GM12878 (cell line): Measurements from ENCODE around the gene PRUNE2. TPM values are rescaled to one million over a fixed set of nuclear protein-coding genes. Genes with fewer than 3 reads are reported as not detected.

ENCODE experiments used
- ATAC-seq: fragments of 200-7000 bp; cut with Tn5 transposase; 3 replicates; pipeline ENCODE4 v1.9.1; 2020; ENCODE audit warnings: mild to moderate bottlenecking, moderate library complexity
- BruUV-seq: library from RNA; stranded (reverse); fragments of 400-500 nt; replicated peaks from 2 replicates; lab custom pipeline; 2021; lab: Mats Ljungman, UMichigan
- CTCF ChIA-PET: fragments of 300-600 bp; sonication (Branson Sonifier 250); formaldehyde crosslinking; extraction: SDS; loops from one replicate; lab custom pipeline; 2021; ENCODE audit warnings: inconsistent platforms; lab: Yijun Ruan, JAX
- POLR2A ChIA-PET: fragments of 350-600 bp; formaldehyde crosslinking; extraction: SDS; loops from one replicate; lab custom pipeline; 2021; ENCODE audit warnings: inconsistent platforms; lab: Charles Lee
- RAD21 ChIA-PET: fragments of 300-600 bp; sonication (Branson Sonifier 250); formaldehyde crosslinking; loops from one replicate; lab custom pipeline; 2023; ENCODE audit warnings: antibody characterized with exemption; ENCODE audit not compliant: unreplicated experiment; lab: Charles Lee
- SMC1A ChIA-PET: fragments of 300-600 bp; sonication (Branson Sonifier 250); formaldehyde crosslinking; loops from one replicate; lab custom pipeline; 2023; ENCODE audit not compliant: unreplicated experiment, uncharacterized antibody; lab: Charles Lee
- DNase-seq: peaks from one replicate; pipeline ENCODE4 v3.0.0-alpha.2; 2011; ENCODE audit warnings: low read depth, low spot score
- FAIRE-seq: peaks from 3 replicates; lab custom pipeline; 2011; peaks lifted over from hg19 to GRCh38; lab: Jason Lieb, UNC
- H2AFZ ChIP-seq: 2 replicates; pipeline ENCODE4 v1.6.0; 2011; ENCODE audit warnings: low read depth, low read length, control low read depth; ENCODE audit not compliant: control insufficient read depth
- H3K27ac ChIP-seq: 2 replicates; pipeline ENCODE4 v1.5.1; 2011; ENCODE audit warnings: control low read depth; ENCODE audit not compliant: control insufficient read depth, insufficient read depth
- H3K27me3 ChIP-seq, 2 experiments: replicated peaks in 1 of 2; 2 replicates each; pipeline versions ENCODE4 v1.6.0 to v1.6.1; 2011; ENCODE audit warnings: low read length in 1 of 2; ENCODE audit not compliant: control insufficient read depth in 2 of 2, insufficient read depth in 2 of 2
- H3K36me3 ChIP-seq, 2 experiments: 2 replicates each; pipeline ENCODE4 v1.5.1; 2011; ENCODE audit warnings: low read length in 1 of 2; ENCODE audit not compliant: control insufficient read depth in 2 of 2, insufficient read depth in 2 of 2
- H3K4me1 ChIP-seq: 2 replicates; pipeline ENCODE4 v1.6.1; 2011; ENCODE audit warnings: mild to moderate bottlenecking, low read length, moderate library complexity, mixed read lengths; ENCODE audit not compliant: control insufficient read depth, insufficient read depth
- H3K4me2 ChIP-seq: 2 replicates; pipeline ENCODE4 v1.6.0; 2011; ENCODE audit warnings: control low read depth; ENCODE audit not compliant: control insufficient read depth, insufficient read depth
- H3K4me3 ChIP-seq: fragments of 200-600 bp; sonication (generic); 2 replicates; pipeline ENCODE4 v1.5.1; 2016
- H3K79me2 ChIP-seq: 2 replicates; pipeline ENCODE4 v1.6.0; 2011; ENCODE audit warnings: low read length; ENCODE audit not compliant: control insufficient read depth, insufficient read depth
- H3K9ac ChIP-seq: 2 replicates; pipeline ENCODE4 v1.8.0; 2011; ENCODE audit warnings: low read length, control low read depth, mixed read lengths; ENCODE audit not compliant: control insufficient read depth, insufficient read depth
- H3K9me3 ChIP-seq: replicated peaks from 3 replicates; pipeline ENCODE4 v1.5.1; 2011; ENCODE audit warnings: mild to moderate bottlenecking, low read length; ENCODE audit not compliant: control insufficient read depth, insufficient read depth
- H4K20me1 ChIP-seq: 2 replicates; pipeline ENCODE4 v1.6.0; 2011; ENCODE audit not compliant: control insufficient read depth, insufficient read depth
- BACH1 ChIP-seq: fragments of 450-650 bp; IDR thresholded peaks from 2 replicates; pipeline ENCODE4 v1.6.1; 2017; ENCODE audit warnings: mild to moderate bottlenecking, borderline replicate concordance
- BHLHE40 ChIP-seq, 2 experiments: fragments of 450-650 bp in 1 of 2; IDR thresholded peaks; 2 replicates each; pipeline ENCODE4 v1.6.1; 2011 to 2017; ENCODE audit warnings: low read depth in 2 of 2, borderline replicate concordance in 1 of 2, improper control_type of control experiment in 1 of 2, low read length in 1 of 2, mild to moderate bottlenecking in 1 of 2
- CHD2 ChIP-seq: IDR thresholded peaks from 2 replicates; pipeline ENCODE4 v1.6.1; 2011; ENCODE audit warnings: low read depth, low read length, improper control_type of control experiment, borderline replicate concordance
- CREB1 ChIP-seq: IDR thresholded peaks from 2 replicates; pipeline ENCODE4 v1.6.1; 2012; ENCODE audit warnings: low read depth, mild to moderate bottlenecking, inconsistent platforms
- MEF2B ChIP-seq: fragments of 450-650 bp; IDR thresholded peaks from 2 replicates; pipeline ENCODE4 v1.6.1; 2018; ENCODE audit warnings: mild to moderate bottlenecking, moderate library complexity; ENCODE audit not compliant: partially characterized antibody, poor library complexity, severe bottlenecking
- NBN ChIP-seq: fragments of 450-650 bp; IDR thresholded peaks from 2 replicates; pipeline ENCODE4 v1.6.1; 2016
- PAX5 ChIP-seq: IDR thresholded peaks from 2 replicates; pipeline ENCODE4 v1.6.1; 2011; ENCODE audit warnings: low read depth, low read length, borderline replicate concordance
- POLR2AphosphoS5 ChIP-seq: IDR thresholded peaks from 2 replicates; pipeline ENCODE4 v1.6.1; 2011; ENCODE audit warnings: mild to moderate bottlenecking, low read length, inconsistent platforms
- RAD51 ChIP-seq: fragments of 450-650 bp; IDR thresholded peaks from 2 replicates; pipeline ENCODE4 v1.6.1; 2016; ENCODE audit warnings: moderate library complexity, mild to moderate bottlenecking, inconsistent platforms
- SIN3A ChIP-seq: IDR thresholded peaks from 2 replicates; pipeline ENCODE4 v1.6.1; 2012; ENCODE audit warnings: low read depth, low read length, improper control_type of control experiment
- SP1 ChIP-seq: IDR thresholded peaks from one replicate; pipeline ENCODE4 v1.6.1; 2011; ENCODE audit warnings: low read depth, low read length
- SPI1 ChIP-seq: IDR thresholded peaks from 2 replicates; pipeline ENCODE4 v1.6.1; 2011; ENCODE audit warnings: low read depth, mild to moderate bottlenecking, low read length, moderate library complexity, borderline replicate concordance; ENCODE audit not compliant: insufficient read depth
- SREBF1 ChIP-seq: IDR thresholded peaks from 2 replicates; pipeline ENCODE4 v1.6.1; 2012; ENCODE audit warnings: mild to moderate bottlenecking, low read length
- ZNF274 ChIP-seq: IDR thresholded peaks from one replicate; pipeline ENCODE4 v1.8.0; 2011; ENCODE audit not compliant: insufficient read length, insufficient read depth
- WGBS: methylation state at CpG from one replicate; pipeline ENCODE4 v1.1.6; 2016; ENCODE audit warnings: low lambda C conversion rate; ENCODE audit not compliant: insufficient replicate concordance, insufficient coverage; ENCODE audit errors: missing lambda C conversion rate; 5-methylcytosine and 5-hydroxymethylcytosine counted together
- in situ Hi-C: fragments of 300-500 bp; cut with MboI; formaldehyde crosslinking; loops from 9 replicates; pipeline ENCODE4 v1.14.3; 2018; ENCODE audit warnings: mixed read lengths
- intact Hi-C: fragments of 100-400 bp; cut with micrococcal nuclease; formaldehyde crosslinking; loops from one replicate; pipeline ENCODE4 v1.14.2; 2022; ENCODE audit not compliant: unreplicated experiment
- polyA plus RNA-seq, 11 experiments: library from polyadenylated mRNA; depleted of rRNA in 4 of 11; unstranded in 6 of 11; stranded (reverse) in 5 of 11; fragments of >200 nt; fragmentation: Nextera tagmentation in 4 of 11; fragmentation: Illumina TruSeq in 1 of 11; extraction: Ambion mirVana in 4 of 11; extraction: Trizol in 1 of 11; gene quantifications; 1 replicate in 1 of 11; 2 replicates in 10 of 11; pipeline versions ENCODE4 v1.2.1 to v1.2.3, GENCODE V29; 2011 to 2016; ENCODE audit warnings: inconsistent platforms in 2 of 11, missing spikeins in 2 of 11, low read depth in 1 of 11
- total RNA-seq, 4 experiments: library from RNA; depleted of rRNA in 3 of 4; stranded (reverse); fragments of >200 nt in 3 of 4; fragmentation: Illumina TruSeq in 1 of 4; extraction: Trizol in 1 of 4; gene quantifications; 2 replicates each; pipeline versions ENCODE4 v1.2.1 to v1.2.3, GENCODE V29; 2013 to 2021
- TF ChIP-seq, protein P1 (sequence below): IDR thresholded peaks from 2 replicates; pipeline ENCODE4 v1.6.1; 2012; ENCODE audit warnings: improper control_type of control experiment, low read depth, low read length; ENCODE audit not compliant: insufficient replicate concordance

Gene PRUNE2
- total and polyA plus RNA-seq, 10 of the 15 experiments (the other 5 are each of a cell fraction or from before 2014, with no cell fraction given) = 0.07 to 0.63 (median 0.25) TPM

DNA sequence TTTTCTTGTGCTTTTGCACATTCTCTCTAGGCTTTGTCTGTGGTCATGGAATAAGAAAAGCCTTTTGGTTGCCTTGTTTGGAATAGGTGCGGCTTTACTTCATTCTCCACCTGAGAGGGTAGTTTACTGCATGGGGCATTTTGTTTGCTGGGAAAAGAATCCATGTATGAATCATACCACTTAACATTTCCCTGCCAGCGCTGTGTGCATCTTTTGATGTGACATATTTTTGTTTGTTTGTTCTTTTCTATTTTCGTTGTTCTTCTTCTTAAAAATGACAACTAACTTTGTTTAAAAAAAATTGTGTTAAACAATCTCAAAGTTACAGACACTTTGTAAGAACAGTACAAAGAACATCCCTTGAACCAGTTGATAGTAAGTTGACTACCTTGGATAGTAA lies 333.8 kb downstream of the PRUNE2 start (continued):
- TF ChIP-seq, protein P1, sequence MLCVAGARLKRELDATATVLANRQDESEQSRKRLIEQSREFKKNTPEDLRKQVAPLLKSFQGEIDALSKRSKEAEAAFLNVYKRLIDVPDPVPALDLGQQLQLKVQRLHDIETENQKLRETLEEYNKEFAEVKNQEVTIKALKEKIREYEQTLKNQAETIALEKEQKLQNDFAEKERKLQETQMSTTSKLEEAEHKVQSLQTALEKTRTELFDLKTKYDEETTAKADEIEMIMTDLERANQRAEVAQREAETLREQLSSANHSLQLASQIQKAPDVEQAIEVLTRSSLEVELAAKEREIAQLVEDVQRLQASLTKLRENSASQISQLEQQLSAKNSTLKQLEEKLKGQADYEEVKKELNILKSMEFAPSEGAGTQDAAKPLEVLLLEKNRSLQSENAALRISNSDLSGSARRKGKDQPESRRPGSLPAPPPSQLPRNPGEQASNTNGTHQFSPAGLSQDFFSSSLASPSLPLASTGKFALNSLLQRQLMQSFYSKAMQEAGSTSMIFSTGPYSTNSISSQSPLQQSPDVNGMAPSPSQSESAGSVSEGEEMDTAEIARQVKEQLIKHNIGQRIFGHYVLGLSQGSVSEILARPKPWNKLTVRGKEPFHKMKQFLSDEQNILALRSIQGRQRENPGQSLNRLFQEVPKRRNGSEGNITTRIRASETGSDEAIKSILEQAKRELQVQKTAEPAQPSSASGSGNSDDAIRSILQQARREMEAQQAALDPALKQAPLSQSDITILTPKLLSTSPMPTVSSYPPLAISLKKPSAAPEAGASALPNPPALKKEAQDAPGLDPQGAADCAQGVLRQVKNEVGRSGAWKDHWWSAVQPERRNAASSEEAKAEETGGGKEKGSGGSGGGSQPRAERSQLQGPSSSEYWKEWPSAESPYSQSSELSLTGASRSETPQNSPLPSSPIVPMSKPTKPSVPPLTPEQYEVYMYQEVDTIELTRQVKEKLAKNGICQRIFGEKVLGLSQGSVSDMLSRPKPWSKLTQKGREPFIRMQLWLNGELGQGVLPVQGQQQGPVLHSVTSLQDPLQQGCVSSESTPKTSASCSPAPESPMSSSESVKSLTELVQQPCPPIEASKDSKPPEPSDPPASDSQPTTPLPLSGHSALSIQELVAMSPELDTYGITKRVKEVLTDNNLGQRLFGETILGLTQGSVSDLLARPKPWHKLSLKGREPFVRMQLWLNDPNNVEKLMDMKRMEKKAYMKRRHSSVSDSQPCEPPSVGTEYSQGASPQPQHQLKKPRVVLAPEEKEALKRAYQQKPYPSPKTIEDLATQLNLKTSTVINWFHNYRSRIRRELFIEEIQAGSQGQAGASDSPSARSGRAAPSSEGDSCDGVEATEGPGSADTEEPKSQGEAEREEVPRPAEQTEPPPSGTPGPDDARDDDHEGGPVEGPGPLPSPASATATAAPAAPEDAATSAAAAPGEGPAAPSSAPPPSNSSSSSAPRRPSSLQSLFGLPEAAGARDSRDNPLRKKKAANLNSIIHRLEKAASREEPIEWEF = no peak
- TF ChIP-seq CREB1 (no peak), RAD51 (no peak), SIN3A (no peak), CHD2 (no peak), BACH1 (no peak), SP1 (no peak), POLR2AphosphoS5 (no peak)

DNA sequence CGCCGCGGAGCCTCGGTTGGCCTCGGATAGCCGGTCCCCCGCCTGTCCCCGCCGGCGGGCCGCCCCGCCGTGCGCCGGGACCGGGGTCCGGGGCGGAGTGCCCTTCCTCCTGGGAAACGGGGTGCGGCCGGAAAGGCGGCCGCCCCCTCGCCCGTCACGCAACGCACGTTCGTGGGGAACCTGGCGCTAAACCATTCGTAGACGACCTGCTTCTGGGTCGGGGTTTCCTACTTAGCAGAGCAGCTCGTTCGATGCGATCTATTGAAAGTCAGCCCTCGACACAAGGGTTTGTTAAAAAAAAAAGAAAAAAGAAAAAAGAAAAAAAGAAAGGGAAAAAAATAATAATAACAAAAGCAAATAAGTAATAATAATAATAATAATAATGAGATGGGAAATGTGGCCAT lies 334.2 kb downstream of the PRUNE2 start:
- ATAC-seq = no peak
- 0 out of 2 replicates have a peak overlapping the region, but pooled peaks have one; percentile 32 for H3K4me3 ChIP-seq
- DNase-seq = no peak

More for the DNA sequence above, 334.2 kb downstream of the PRUNE2 start:
- intact Hi-C loops = no loop called here
- BruUV-seq = no TSS peak
- Histone ChIP-seq H3K36me3 (no peaks in the 10 kb centered on the region), H3K9me3 (peaks cover 7% of the 10 kb centered on the region), H3K79me2 (no peaks in the 10 kb centered on the region), H3K9ac (peak overlapping the region; percentile 44; the same call in 1 of the 2 replicates), H2AFZ (no peak overlapping the region), H3K27ac (no peak overlapping the region), H3K4me1 (0 out of 2 replicates have a peak, but pooled peaks cover 3% of the 10 kb centered on the region), H3K4me2 (peak overlapping the region; percentile 76; the same call in 1 of the 2 replicates), H4K20me1 (no peaks in the 10 kb centered on the region), H3K27me3 (no peaks in the 10 kb centered on the region; a peak in 1 of 4 replicates)
- CTCF ChIA-PET = no interaction called here
- FAIRE-seq = no peak
- SMC1A ChIA-PET = interaction anchor here (0.6 kb wide), 1 partner anchor 24 kb away, joined by 3 read pairs; no protein-coding TSS in a partner anchor
- in situ Hi-C loops = no loop called here
- WGBS = 2% methylated on average over 35 of the region's 37 CpGs
- RAD21 ChIA-PET = no interaction called here
- POLR2A ChIA-PET = no interaction called here
- TF ChIP-seq MEF2B = no peak
- TF ChIP-seq ZNF274 = no peak
- TF ChIP-seq NBN = no peak
- TF ChIP-seq PAX5 = no peak
- TF ChIP-seq SPI1 = no peak
- no peak for TF ChIP-seq SREBF1
- TF ChIP-seq BHLHE40 (IDR thresholded peaks at IDR 0.05; ENCODE audit: borderline replicate concordance in 1 of 2, low read depth in 2 of 2, low read length in 1 of 2) = no peak
